ENCODE measurements around the gene NF1.

- TF ChIP-seq CTCF (IDR thresholded peaks at IDR 0.05) (no peak), POLR2A (IDR thresholded peaks at IDR 0.05) (no peak)
Observed at GRCh38 chr17:31425282-31426040, 330.7 kb downstream of the NF1 start.
